ENCODE results near the gene SLC16A2. TPM values are rescaled to one million over a fixed set of nuclear protein-coding genes. Genes with fewer than 3 reads are reported as not detected.

SLC16A2 gene
- total RNA-seq, 2 experiments from 2014 or later, result 0.19 to 0.30 TPM

DNA sequence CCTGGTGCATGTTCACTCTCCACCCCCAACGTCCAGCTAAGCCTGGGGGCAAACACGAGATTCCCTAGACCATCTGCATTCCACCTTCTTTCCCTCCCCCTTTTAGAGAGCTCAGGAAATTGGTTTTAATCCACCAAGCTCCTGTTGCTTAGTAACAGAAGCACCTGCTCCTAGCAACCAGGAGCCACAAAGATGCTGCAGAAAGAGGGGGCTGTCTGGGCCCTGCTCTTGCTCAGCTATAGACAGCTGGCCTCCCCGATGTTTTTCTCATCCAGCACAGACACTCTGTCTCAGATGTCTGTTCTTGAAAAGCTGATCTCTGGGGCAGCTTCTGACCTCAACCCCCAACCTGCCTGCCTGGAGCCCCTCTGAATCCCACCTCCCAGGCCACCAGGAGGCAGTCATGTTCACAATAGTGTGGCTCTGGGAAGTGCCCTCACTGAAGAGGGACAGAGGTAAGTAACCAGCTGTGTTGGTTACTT lies 71.5 kb downstream of the SLC16A2 start:
- H3K36me3 Mint-ChIP-seq (ENCODE audit: low read depth), result no peaks in the 10 kb centered on the region
- CTCF ChIA-PET, result interaction anchor here (1.1 to 1.6 kb wide), 4 partner anchors 41 to 109 kb away, joined by 3 to 4 read pairs (median 4); no protein-coding TSS in a partner anchor
- H3K4me1 Mint-ChIP-seq (ENCODE audit: low read depth), result no peaks in the 10 kb centered on the region
- no peaks in the 10 kb centered on the region for H3K9me3 Mint-ChIP-seq
- intact Hi-C loops (cut with micrococcal nuclease), result loop anchor here (5.0 kb wide), 1 partner anchor 60 kb away; no protein-coding TSS in a partner anchor
- H3K27ac Mint-ChIP-seq, result no peak overlapping the region
- H3K27me3 Mint-ChIP-seq (ENCODE audit: low read depth), result no peaks in the 10 kb centered on the region
- no peak overlapping the region for H3K4me3 Mint-ChIP-seq
- DNase-seq, result peak; percentile 12

DNA sequence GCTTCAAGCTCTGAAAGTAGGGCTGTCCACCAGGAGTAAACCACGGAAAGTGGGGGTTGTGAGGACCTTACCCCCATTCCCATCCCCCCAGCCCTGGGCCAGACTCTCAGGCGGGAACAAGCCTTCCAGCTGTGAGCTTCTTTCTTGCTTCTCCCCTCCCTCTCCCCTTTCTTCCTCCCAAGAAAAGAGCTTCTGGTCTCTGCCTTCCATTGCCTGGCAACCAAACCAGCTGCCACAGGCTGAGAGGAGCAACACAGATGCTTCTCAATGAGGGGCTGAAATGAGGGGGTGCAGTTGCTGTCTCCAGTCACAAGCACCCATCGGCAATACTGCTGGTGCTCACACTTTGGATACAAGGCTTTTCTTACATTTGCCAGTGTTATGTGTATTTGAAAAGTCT lies 72.5 kb downstream of the SLC16A2 start:
- H3K36me3 Mint-ChIP-seq (ENCODE audit: low read depth), result no peaks in the 10 kb centered on the region
- H3K27me3 Mint-ChIP-seq (ENCODE audit: low read depth), result no peaks in the 10 kb centered on the region
- no peak overlapping the region for H3K27ac Mint-ChIP-seq
- no peak overlapping the region for H3K4me3 Mint-ChIP-seq
- intact Hi-C loops (cut with micrococcal nuclease), result loop anchor here (5.0 kb wide), 1 partner anchor 58 kb away; no protein-coding TSS in a partner anchor
- CTCF ChIA-PET, result interaction anchor here (1.4 to 1.6 kb wide), 2 partner anchors 40 to 54 kb away, joined by 3 to 4 read pairs; no protein-coding TSS in a partner anchor
- no peaks in the 10 kb centered on the region for H3K4me1 Mint-ChIP-seq (ENCODE audit: low read depth)
- H3K9me3 Mint-ChIP-seq, result no peaks in the 10 kb centered on the region
- DNase-seq, result no peak

GRCh38 chrX:74498924-74499323 lies 77.6 kb downstream of the SLC16A2 start:
- intact Hi-C loops (cut with micrococcal nuclease), result no loop called here
- no peak for DNase-seq
- H3K27me3 Mint-ChIP-seq (ENCODE audit: low read depth), result no peaks in the 10 kb centered on the region
- CTCF ChIA-PET, result no interaction called here
- H3K27ac Mint-ChIP-seq, result no peak overlapping the region
- no peaks in the 10 kb centered on the region for H3K4me1 Mint-ChIP-seq (ENCODE audit: low read depth)
- H3K9me3 Mint-ChIP-seq, result no peaks in the 10 kb centered on the region
- no peak overlapping the region for H3K4me3 Mint-ChIP-seq
- H3K36me3 Mint-ChIP-seq (ENCODE audit: low read depth), result no peaks in the 10 kb centered on the region

DNA sequence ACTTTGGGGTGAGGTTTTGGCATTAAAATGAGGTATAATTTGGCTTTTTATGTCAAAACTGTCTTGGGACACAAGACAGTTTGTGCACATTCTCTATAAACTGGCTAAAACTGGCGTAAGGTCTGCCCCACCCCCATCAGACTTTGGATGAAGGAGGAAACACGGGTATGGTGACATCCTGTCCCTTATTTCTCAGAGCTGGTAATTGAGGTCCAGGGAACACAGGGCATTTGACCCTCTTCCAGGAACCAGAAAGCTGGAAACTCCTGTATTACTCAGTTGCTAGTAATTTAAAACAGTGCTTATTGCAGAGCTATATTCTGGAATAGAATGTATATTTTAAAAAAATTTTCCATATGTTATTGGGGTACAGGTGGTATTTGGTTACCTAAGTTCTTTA lies 78.8 kb downstream of the SLC16A2 start:
- Mint-ChIP-seq H3K4me3 (no peak overlapping the region), H3K36me3 (ENCODE audit: low read depth) (no peaks in the 10 kb centered on the region), H3K27ac (no peak overlapping the region), H3K4me1 (ENCODE audit: low read depth) (no peaks in the 10 kb centered on the region), H3K27me3 (ENCODE audit: low read depth) (no peaks in the 10 kb centered on the region), H3K9me3 (no peaks in the 10 kb centered on the region)
- CTCF ChIA-PET, result no interaction called here
- no peak for DNase-seq
- intact Hi-C loops (cut with micrococcal nuclease), result no loop called here

GRCh38 chrX:74500555-74500954 lies 79.3 kb downstream of the SLC16A2 start:
- intact Hi-C loops (cut with micrococcal nuclease), result no loop called here
- Mint-ChIP-seq H3K27me3 (ENCODE audit: low read depth) (no peaks in the 10 kb centered on the region), H3K9me3 (no peaks in the 10 kb centered on the region), H3K27ac (no peak overlapping the region), H3K4me1 (ENCODE audit: low read depth) (no peaks in the 10 kb centered on the region), H3K4me3 (no peak overlapping the region), H3K36me3 (ENCODE audit: low read depth) (no peaks in the 10 kb centered on the region)
- DNase-seq, result no peak
- CTCF ChIA-PET, result no interaction called here

DNA sequence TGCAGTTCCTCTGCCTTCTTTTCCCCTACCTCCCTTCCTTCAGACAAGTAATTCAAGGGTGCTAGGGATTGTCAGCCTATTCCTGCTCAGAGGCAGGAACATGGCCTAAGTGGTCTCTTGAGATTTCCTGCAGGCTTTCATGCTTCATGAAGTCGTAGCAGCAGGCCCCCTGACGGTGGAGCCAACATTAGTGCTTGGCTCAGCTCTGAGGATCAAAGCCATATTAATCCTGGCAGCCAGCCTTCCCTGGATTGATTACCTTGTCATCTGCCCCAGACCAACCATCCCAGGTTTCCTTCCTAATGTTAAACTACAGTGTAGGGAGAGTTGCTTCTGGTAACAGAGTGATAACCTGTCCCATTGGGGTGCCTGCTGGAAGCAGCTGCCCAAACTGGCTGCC lies 84.1 kb downstream of the SLC16A2 start:
- no peak overlapping the region for H3K4me3 Mint-ChIP-seq
- H3K4me1 Mint-ChIP-seq (ENCODE audit: low read depth), result no peaks in the 10 kb centered on the region
- H3K36me3 Mint-ChIP-seq (ENCODE audit: low read depth), result no peaks in the 10 kb centered on the region
- intact Hi-C loops (cut with micrococcal nuclease), result no loop called here
- no peak overlapping the region for H3K27ac Mint-ChIP-seq
- DNase-seq, result no peak
- H3K27me3 Mint-ChIP-seq (ENCODE audit: low read depth), result no peaks in the 10 kb centered on the region
- CTCF ChIA-PET, result interaction anchor here (1.5 kb wide), 1 partner anchor 123 kb away, joined by 4 read pairs; no protein-coding TSS in a partner anchor
- no peaks in the 10 kb centered on the region for H3K9me3 Mint-ChIP-seq

DNA sequence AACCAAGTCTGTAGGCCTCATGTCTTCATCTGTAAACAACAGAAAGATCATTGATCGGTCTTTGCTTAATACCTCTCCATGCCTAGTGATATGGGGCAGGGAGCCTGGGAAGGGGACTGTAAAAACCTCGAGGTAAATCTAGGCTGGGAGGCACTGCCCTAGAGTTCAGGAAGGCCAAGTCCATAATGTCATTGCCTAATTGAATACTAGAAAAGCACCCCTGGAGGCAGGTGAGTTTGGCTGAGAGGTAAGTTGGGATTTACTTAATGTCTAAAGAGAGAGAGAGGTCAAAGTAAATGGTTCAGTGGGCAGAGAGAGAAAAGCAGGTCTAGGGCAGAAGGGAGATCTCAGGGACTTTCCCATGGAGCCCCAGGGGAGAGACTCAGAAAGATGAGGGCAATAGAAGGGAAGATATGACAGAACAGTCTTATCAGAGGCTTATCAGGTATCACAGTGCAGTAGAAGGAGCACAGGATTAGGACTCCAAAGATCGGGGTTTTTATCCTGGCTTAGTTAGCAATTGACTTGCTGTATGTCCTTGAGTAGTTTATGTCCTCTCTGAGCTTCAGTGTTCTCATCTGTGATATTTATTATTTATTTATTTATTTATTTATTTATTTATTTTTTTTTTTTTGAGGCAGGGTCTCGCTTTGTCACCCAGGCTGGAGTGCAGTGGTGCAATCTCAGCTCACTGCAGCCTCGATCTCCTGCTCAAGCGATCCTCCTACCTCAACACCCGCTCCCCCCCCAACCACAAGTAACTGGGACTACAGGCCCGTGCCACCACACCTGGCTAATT lies 85.2 kb downstream of the SLC16A2 start:
- CTCF ChIA-PET, result no interaction called here
- DNase-seq, result no peak
- H3K36me3 Mint-ChIP-seq (ENCODE audit: low read depth), result no peaks in the 10 kb centered on the region
- H3K4me3 Mint-ChIP-seq, result no peak overlapping the region
- intact Hi-C loops (cut with micrococcal nuclease), result no loop called here
- no peaks in the 10 kb centered on the region for H3K27me3 Mint-ChIP-seq (ENCODE audit: low read depth)
- H3K27ac Mint-ChIP-seq, result no peak overlapping the region
- no peaks in the 10 kb centered on the region for H3K4me1 Mint-ChIP-seq (ENCODE audit: low read depth)
- no peaks in the 10 kb centered on the region for H3K9me3 Mint-ChIP-seq

DNA sequence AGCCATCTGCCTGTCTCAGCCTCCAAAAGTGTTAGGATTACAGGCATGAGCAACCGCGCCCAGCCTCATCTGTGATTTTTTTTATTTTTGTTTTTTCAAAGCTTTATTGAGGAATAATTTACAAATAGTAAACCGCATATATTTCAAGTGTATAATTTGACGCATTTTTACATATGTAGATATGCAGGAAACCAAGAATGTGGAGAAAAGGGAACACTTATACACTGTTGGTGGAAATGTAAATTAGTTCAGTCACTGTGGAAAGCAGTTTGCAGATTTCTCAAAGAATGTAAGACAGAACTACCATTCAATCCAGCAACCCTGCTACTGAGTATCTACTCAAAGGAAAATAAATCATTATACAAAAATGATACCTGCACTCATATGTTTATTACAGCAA lies 85.9 kb downstream of the SLC16A2 start:
- Mint-ChIP-seq H3K9me3 (no peaks in the 10 kb centered on the region), H3K27me3 (ENCODE audit: low read depth) (no peaks in the 10 kb centered on the region), H3K4me1 (ENCODE audit: low read depth) (no peaks in the 10 kb centered on the region), H3K4me3 (no peak overlapping the region), H3K27ac (no peak overlapping the region), H3K36me3 (ENCODE audit: low read depth) (no peaks in the 10 kb centered on the region)
- intact Hi-C loops (cut with micrococcal nuclease), result no loop called here
- no peak for DNase-seq
- CTCF ChIA-PET, result no interaction called here

GRCh38 chrX:74509989-74510388 lies 88.7 kb downstream of the SLC16A2 start:
- H3K36me3 Mint-ChIP-seq (ENCODE audit: low read depth), result no peaks in the 10 kb centered on the region
- no peak overlapping the region for H3K27ac Mint-ChIP-seq
- CTCF ChIA-PET, result no interaction called here
- intact Hi-C loops (cut with micrococcal nuclease), result no loop called here
- no peak for DNase-seq
- H3K27me3 Mint-ChIP-seq (ENCODE audit: low read depth), result peaks cover 3% of the 10 kb centered on the region
- no peak overlapping the region for H3K4me3 Mint-ChIP-seq
- H3K4me1 Mint-ChIP-seq (ENCODE audit: low read depth), result no peaks in the 10 kb centered on the region
- no peaks in the 10 kb centered on the region for H3K9me3 Mint-ChIP-seq

DNA sequence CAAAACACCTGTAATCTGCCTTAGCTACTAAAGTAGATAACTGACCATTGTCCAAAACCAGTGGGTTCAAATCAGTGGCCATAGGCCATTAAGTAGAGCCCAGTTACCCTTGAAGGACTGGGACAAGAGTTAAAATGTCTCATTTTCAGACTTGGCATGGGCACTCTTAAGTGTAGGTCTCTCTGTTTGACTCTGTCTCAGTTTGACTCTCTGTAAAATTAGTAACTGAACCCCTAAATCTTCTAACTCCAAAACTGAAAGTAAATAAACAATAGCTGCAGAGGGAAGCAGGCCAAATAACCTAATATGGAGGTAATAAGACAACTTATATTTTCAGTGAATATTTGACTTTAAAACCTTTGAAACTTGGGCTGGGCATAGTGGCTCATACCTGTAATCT lies 89.1 kb downstream of the SLC16A2 start:
- DNase-seq, result no peak
- no peak overlapping the region for H3K4me3 Mint-ChIP-seq
- no peaks in the 10 kb centered on the region for H3K9me3 Mint-ChIP-seq
- no peaks in the 10 kb centered on the region for H3K4me1 Mint-ChIP-seq (ENCODE audit: low read depth)
- CTCF ChIA-PET, result no interaction called here
- H3K27ac Mint-ChIP-seq, result no peak overlapping the region
- peaks cover 3% of the 10 kb centered on the region for H3K27me3 Mint-ChIP-seq (ENCODE audit: low read depth)
- H3K36me3 Mint-ChIP-seq (ENCODE audit: low read depth), result no peaks in the 10 kb centered on the region
- intact Hi-C loops (cut with micrococcal nuclease), result no loop called here

DNA sequence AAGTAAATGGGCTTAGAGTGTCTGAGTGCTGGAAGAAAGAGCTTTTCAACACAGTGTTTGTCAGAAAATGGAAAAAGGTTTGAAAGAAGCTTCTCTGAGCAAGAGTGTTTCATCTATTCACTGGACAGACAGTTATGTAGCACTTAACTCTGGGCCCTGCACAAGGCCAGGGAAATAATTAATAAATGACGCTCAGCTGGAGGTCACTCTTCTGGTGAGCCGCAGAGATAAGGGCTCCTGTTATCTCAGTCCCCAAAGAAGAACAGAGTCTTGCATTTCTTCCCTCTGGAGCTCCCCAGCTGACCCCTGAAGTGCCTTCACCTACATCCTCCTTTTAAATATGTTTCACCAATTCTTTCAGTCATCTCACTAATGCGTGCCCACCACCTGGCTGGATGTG lies 90.4 kb downstream of the SLC16A2 start:
- H3K4me3 Mint-ChIP-seq, result no peak overlapping the region
- CTCF ChIA-PET, result no interaction called here
- DNase-seq, result no peak
- H3K4me1 Mint-ChIP-seq (ENCODE audit: low read depth), result no peaks in the 10 kb centered on the region
- no peaks in the 10 kb centered on the region for H3K9me3 Mint-ChIP-seq
- no peaks in the 10 kb centered on the region for H3K36me3 Mint-ChIP-seq (ENCODE audit: low read depth)
- H3K27me3 Mint-ChIP-seq (ENCODE audit: low read depth), result peaks cover 3% of the 10 kb centered on the region
- H3K27ac Mint-ChIP-seq, result no peak overlapping the region
- intact Hi-C loops (cut with micrococcal nuclease), result no loop called here

DNA sequence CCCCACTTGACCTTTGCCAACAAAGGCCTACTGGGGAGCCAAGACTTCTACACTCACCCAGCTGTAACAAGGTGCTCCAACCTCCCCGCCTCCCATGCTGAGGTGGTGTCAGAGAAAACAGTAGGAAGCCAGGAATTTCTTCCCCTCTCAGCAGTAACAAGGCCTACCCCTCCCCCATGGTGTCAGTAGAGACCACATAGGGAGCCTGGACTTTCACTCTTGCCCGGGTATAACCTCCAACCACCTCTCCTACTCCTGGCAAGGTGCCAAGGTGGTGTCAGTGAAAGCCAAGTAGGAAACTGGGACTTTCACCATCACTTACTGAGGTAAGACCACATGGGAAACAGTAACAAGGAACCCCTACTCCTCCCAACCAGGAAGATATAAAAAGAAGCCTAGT lies 93.1 kb downstream of the SLC16A2 start:
- CTCF ChIA-PET, result no interaction called here
- no peak for DNase-seq
- Mint-ChIP-seq H3K4me3 (no peak overlapping the region), H3K4me1 (ENCODE audit: low read depth) (no peaks in the 10 kb centered on the region), H3K27ac (no peak overlapping the region), H3K9me3 (peaks cover 3% of the 10 kb centered on the region), H3K27me3 (ENCODE audit: low read depth) (peaks cover 6% of the 10 kb centered on the region), H3K36me3 (ENCODE audit: low read depth) (no peaks in the 10 kb centered on the region)
- intact Hi-C loops (cut with micrococcal nuclease), result no loop called here

DNA sequence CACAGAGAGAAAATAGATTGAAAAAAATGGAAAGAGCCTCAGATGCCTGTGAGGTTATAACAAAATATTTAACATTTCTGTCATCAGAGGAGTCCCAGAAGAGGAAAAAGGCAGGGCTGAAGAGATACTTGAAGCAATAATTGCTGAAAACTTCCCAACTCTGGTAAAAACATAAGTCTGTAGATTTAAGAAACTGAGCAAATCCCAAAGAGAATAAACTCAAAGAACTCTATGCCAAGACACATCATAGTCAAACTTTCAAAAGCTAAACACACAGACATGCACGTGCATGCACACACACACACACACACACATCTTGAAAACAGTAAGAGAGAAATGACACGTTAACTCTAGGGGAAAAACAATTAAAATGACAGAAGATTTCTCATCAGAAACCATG lies 94.1 kb downstream of the SLC16A2 start:
- Mint-ChIP-seq H3K4me1 (ENCODE audit: low read depth) (no peaks in the 10 kb centered on the region), H3K4me3 (no peak overlapping the region), H3K9me3 (peaks cover 3% of the 10 kb centered on the region), H3K36me3 (ENCODE audit: low read depth) (no peaks in the 10 kb centered on the region), H3K27ac (no peak overlapping the region), H3K27me3 (ENCODE audit: low read depth) (peaks cover 6% of the 10 kb centered on the region)
- DNase-seq, result no peak
- CTCF ChIA-PET, result interaction anchor here (0.8 kb wide), 1 partner anchor 54 kb away, joined by 4 read pairs; no protein-coding TSS in a partner anchor
- intact Hi-C loops (cut with micrococcal nuclease), result no loop called here
